ENCODE measurements around the gene BRINP2. TPM values are rescaled to one million over a fixed set of nuclear protein-coding genes. Genes with fewer than 3 reads are reported as not detected.

The BRINP2 gene
- total RNA-seq, 2 experiments from 2014 or later: not detected

DNA sequence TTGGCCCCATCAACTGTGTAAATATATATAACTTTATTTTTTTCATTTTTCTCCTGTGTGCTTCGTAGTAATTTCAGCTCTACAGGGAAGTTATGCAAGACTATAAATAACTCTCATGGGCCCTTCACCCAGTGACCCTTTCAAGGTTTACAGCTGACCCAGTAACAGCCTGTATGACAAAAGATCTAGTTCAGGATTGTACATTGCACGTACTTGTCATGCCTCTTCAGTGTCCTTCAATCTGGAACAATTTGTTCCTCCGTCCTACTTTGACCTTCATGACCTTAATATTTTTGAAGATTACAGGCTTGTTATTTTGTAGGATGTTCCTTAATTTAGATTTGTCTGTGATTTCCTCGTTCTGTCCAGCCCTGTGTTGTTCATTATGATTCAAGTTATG lies 40.5 kb downstream of the BRINP2 start:
- CTCF ChIA-PET: no interaction called here
- POLR2A ChIA-PET: no interaction called here

DNA sequence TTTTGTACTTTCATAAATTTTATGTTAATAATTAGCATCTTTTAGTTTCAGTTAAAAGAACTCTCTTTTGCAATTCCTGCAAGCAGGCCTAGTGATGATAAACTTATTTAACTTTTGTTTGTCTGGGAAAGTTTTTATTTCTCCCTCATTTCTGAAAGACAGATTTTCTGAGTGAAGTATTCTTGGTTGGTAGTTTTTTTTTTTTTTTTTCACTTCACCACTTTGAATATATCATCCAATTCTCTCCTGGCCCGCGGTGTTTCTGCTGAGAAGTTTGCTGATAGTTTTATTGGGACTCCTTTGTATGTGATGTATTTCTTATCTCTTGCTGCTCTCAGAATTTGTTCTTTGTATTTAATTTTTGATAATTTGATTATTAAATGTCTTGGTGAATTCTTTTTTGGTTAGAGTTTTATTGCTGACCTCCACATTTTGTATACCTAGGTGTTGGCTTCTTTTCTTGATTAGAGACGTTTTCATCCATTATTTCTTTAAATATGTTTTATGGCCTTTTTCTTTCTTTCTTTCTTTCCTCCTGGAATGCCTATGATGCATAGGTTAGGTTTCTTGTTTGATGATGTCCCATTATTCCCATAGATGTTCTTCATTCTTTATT lies 45.9 kb downstream of the BRINP2 start:
- CTCF ChIA-PET: no interaction called here
- POLR2A ChIA-PET: no interaction called here

- POLR2A ChIA-PET: no interaction called here
- CTCF ChIA-PET: no interaction called here
These were observed 49.0 kb downstream of the BRINP2 start for GRCh38 chr1:177219554-177220458.

- POLR2A ChIA-PET: no interaction called here
- CTCF ChIA-PET: no interaction called here
These were observed 52.6 kb downstream of the BRINP2 start for GRCh38 chr1:177223359-177223758.

GRCh38 chr1:177227978-177228692 lies 57.4 kb downstream of the BRINP2 start:
- CTCF ChIA-PET: interaction anchor here (0.5 kb wide), 1 partner anchor 53 kb away, joined by 3 read pairs; no protein-coding TSS in a partner anchor
- POLR2A ChIA-PET: no interaction called here

DNA sequence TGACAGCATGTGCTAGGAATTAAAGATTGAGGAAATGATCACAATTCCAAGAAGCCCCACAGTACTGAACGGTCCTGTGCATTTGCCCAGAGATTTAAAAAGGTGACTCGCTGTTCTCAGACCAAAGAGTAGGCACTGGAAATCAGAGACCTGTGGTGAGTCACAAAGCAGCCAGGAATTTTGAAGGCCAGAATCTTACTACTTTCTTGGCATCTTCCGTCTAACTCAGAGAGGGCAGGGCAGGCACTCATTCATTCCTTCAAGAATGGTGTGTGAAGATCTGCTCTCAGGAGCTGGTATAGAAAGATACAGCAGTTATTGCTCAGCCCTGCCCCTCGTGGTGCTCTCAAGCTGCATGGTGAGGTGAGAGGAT lies 57.9 kb downstream of the BRINP2 start:
- POLR2A ChIA-PET: no interaction called here
- CTCF ChIA-PET: interaction anchor here (0.5 kb wide), 1 partner anchor 54 kb away, joined by 3 read pairs; no protein-coding TSS in a partner anchor

DNA sequence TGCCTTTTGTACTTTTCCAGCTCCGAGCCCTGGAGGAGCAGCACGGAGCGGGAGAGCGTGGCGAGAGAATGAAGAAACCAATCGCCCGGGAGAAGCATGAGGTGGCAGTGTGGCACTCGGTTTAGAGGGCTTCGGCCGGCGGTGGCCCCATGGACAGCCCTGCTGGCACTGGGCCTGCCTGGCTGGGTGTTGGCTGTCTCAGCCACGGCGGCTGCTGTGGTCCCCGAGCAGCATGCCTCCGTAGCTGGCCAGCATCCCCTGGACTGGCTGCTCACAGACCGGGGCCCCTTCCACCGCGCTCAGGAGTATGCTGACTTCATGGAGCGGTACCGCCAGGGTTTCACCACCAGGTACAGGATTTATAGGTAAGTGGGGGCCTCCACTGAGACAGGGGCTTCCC lies 59.0 kb downstream of the BRINP2 start:
- ChIA-PET CTCF (no interaction called here), POLR2A (no interaction called here)

DNA sequence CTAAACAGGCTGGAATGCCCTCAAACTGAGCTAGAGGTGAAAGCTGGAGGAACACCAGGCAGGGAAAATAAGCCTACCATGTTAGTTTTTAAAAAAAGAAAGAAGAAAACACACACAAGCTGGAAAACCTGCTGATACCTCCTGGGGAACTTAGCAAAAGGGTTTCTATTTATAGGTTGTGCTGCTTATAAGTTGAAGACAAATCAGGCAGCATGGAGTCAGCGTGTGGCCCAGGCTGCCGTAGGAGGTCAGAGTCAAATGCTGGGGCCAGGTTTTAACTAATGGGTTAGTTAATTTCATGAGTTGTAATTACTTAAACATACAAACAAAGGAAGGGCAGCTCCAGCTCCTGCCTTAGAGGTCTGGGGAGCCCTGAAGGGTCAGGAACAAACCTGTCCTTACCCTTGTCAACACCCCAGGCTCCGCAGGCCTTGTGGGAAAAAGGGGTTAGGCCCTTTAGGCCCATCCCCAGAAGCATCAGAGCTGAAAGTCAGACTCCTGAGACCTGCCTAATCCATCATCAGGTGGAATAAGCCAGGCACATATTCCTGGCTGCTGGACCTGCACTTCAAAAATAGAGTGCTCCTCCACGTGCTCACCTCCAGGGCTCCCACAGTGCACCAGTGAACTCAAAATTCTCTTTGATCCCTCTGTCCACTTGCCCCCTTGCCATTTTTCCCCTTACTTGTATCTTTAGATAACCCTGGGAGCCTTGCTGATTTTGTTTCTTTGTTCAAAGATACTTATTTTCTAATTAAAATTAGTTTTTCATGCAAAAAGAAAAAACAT lies 59.7 kb downstream of the BRINP2 start:
- ChIA-PET CTCF (no interaction called here), POLR2A (no interaction called here)

- ChIA-PET POLR2A (no interaction called here), CTCF (no interaction called here)
These were observed 64.6 kb downstream of the BRINP2 start for GRCh38 chr1:177235350-177235749.

GRCh38 chr1:177236962-177237361 lies 66.2 kb downstream of the BRINP2 start:
- CTCF ChIA-PET: no interaction called here
- POLR2A ChIA-PET: no interaction called here

- POLR2A ChIA-PET: no interaction called here
- CTCF ChIA-PET: no interaction called here
These were observed 68.2 kb downstream of the BRINP2 start for GRCh38 chr1:177238967-177239366.

GRCh38 chr1:177239792-177240191 lies 69.0 kb downstream of the BRINP2 start:
- ChIA-PET POLR2A (no interaction called here), CTCF (no interaction called here)

- CTCF ChIA-PET: no interaction called here
- POLR2A ChIA-PET: no interaction called here
These were observed 73.0 kb downstream of the BRINP2 start for GRCh38 chr1:177243773-177244172.

GRCh38 chr1:177246710-177247580 lies 76.2 kb downstream of the BRINP2 start:
- CTCF ChIA-PET: no interaction called here
- POLR2A ChIA-PET: no interaction called here

GRCh38 chr1:177247623-177248176 lies 76.9 kb downstream of the BRINP2 start:
- CTCF ChIA-PET: no interaction called here

DNA sequence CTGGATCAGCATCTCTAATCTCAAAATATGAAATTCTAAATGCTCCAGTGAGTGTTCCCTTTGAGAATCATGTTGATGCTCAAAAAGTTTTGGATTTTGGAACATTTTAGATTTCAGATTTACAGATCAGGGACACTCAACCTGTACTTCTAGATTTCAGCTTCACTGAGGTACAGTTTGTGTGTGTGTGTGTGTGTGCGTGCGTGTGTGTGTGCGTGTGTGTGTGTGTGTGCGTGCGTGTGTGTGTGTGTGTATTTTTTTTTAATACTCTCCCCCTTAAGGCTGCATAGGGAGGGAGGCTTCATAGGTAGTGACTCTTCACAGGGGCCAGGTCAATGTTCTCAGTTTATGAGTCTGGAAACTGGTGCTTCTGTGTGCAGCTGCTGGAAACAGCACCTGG lies 77.5 kb downstream of the BRINP2 start:
- ChIA-PET POLR2A (no interaction called here), CTCF (no interaction called here)

More at GRCh38 chr1:177247623-177248176, 76.9 kb downstream of the BRINP2 start:
- POLR2A ChIA-PET: no interaction called here

DNA sequence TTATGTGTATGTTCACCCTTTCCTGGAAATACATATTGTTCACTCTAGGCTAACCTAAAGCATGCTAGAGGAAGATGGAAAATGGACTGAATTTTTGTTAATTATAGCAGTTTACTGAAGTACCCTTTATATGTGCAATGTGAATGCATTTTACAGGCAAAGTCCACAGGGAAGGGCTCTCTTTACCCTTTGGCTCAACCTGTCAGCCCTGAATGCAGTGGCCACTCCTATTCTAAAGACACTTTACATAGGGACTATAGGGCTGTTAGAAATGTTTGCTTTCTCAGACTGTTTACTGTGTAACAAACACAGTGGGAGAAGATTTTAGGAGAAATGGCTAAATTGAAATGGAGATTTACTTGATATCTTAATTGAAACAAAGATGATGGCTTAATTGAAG lies 78.5 kb downstream of the BRINP2 start:
- ChIA-PET POLR2A (no interaction called here), CTCF (no interaction called here)

- POLR2A ChIA-PET: no interaction called here
- CTCF ChIA-PET: no interaction called here
These were observed 82.1 kb downstream of the BRINP2 start for GRCh38 chr1:177252877-177253276.

- POLR2A ChIA-PET: no interaction called here
- CTCF ChIA-PET: no interaction called here
These were observed 84.7 kb downstream of the BRINP2 start for GRCh38 chr1:177255411-177255810.

Data from activated CD8-positive, alpha-beta memory T cell treated with anti-CD3 and anti-CD28 coated beads for 36 hours (primary cell).